GM18505 (cell line): ENCODE measurements around the gene AKAP6.

Experiments used
- ATAC-seq: cut with Tn5 transposase; IDR thresholded peaks from one replicate; pipeline ENCODE4 v1.9.1; 2021; ENCODE audit not compliant: unreplicated experiment
- POLR2A ChIP-seq: IDR thresholded peaks from 4 replicates; pipeline ENCODE4 v1.6.1; 2011; ENCODE audit warnings: borderline replicate concordance; ENCODE audit not compliant: insufficient read depth, insufficient read length; ENCODE audit errors: extremely low read depth

The AKAP6 gene

DNA sequence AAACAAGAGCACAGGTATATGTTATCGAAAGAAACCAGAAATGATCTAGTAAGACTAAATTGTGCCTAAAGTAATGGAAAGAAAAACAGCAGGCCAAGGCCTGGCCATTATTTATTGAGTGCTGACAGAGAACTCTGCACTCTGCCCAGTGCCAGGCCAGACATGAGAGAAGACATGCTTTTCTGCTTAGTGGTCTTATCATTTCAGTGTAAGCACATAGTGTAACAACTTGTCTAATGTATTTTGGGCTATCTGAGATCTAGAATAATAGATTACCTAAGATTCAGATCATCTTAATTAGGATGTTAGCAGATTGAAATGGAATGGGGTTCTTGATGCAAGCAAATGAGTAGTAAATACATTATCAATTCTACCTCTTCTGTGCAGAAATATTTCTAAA is 278.3 kb downstream of the AKAP6 start:
- TF ChIP-seq POLR2A: no peak

DNA sequence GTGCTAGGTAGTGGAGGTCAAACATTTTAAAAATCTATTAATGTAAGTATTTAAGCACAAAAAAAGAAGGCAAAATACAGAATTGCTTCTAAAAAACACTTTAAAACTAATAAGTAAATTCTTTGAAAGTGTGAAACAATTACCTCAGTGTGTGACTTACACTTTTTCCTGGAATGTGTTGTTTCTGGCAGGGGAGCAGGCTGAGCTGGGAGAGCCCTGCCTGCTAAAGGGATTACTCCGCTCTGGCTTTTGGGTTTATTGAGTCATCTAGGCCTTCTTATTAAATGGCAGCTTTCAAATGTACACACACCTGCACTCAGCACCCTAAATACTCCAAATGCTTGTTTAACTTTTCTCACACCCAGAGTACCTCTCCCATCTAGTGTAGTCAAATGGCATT is 279.8 kb downstream of the AKAP6 start:
- no peak for TF ChIP-seq POLR2A

More for the DNA sequence above, 278.3 kb downstream of the AKAP6 start:
- ATAC-seq: no peak

DNA sequence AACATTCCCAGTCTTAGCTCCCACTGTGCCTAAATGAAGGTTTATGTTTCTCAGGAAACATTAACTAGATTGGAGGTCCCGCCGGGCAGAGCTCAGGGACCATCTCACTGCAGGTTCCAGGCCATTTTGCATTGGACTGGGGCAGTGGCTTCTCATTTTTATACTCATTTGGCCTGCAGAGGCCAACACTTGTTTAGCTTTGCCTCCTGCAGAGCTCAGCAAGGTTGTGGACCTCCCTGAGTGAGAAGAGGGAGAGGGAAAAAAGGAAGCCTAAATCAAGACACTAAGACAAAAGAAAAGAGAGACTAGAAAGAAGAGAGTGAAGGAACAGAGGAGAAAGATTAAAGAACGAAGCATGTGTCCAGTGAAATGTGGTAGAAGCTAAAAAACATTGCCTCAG is 280.3 kb downstream of the AKAP6 start:
- no peak for TF ChIP-seq POLR2A
- ATAC-seq: no peak

More for the DNA sequence above, 279.8 kb downstream of the AKAP6 start:
- ATAC-seq: no peak

DNA sequence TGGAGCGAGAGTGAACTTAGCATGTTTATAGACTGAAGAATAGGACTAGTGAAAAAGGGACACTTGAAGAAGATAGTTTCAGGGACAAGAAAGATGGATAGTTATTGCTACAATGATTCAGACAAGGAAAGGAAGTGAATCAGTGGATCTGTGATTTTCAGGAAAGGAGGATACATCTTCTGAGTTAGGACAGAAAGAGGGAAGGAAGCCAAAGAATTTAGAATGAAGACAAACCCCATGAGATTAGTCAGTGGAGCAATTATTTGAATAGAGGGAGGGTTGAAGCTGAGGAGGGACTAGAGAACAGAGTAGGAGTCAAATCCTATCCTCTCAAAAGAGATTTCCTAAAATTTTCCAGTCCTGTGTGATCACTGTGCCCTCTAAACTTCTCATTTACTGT is 282.7 kb downstream of the AKAP6 start:
- no peak for ATAC-seq
- TF ChIP-seq POLR2A: no peak

DNA sequence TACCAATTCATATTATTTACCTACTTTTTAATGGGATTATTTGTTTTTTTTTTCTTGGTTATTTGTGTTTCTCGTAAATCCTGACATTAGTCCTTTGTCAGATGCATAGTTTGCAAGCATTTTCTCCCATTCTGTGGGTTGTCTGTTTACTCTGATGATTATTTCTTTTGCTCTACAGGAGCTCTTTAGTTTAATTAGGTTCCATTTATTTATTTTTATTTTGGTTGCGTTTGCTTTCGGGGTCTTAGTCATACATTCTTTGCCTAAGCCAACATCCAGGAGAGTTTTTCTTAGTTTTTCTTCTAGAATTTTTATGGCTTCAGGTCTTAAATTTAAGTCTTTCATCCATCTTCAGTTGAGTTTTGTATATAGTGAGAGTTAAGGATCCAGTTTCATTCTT is 289.9 kb downstream of the AKAP6 start:
- no peak for TF ChIP-seq POLR2A
- no peak for ATAC-seq

DNA sequence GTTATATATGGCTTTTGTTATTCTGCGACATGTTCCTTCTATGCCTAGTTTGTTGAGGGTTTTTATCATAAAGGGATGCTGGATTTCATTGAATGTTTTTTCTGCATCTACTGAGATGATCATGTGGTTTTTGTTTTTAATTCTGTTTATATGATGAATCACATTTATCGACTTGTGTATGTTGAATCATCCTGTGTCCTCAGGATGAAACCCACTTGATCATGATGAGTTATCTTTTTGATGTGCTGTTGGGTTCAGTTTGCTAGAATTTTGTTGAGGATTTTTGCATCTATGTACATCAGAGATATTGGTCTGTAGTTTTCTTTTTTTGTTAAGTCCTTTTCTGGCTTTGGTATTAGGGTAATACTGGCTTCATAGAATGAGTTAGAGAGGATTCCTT is 291.2 kb downstream of the AKAP6 start:
- TF ChIP-seq POLR2A: no peak

DNA sequence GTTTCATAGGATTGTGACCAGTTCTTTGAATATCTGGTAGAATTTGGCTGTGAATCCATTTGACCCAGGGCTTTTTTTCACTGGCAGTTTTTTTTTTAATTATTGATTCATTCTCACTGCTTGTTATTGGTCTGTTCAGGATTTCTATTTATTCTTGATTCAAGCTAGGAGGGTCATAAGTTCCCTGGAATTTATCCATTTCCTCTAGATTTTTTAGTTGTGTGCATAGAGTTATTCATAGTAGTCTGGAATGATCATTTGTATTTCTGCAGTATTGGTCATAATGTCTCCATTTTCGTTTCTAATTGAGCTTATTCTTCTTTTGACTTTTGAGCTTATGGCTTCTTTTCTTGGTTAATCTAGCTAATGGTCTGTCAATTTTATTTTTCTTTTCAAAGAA is 291.6 kb downstream of the AKAP6 start:
- ATAC-seq: no peak
- no peak for TF ChIP-seq POLR2A

More for the DNA sequence above, 291.2 kb downstream of the AKAP6 start:
- no peak for ATAC-seq

DNA sequence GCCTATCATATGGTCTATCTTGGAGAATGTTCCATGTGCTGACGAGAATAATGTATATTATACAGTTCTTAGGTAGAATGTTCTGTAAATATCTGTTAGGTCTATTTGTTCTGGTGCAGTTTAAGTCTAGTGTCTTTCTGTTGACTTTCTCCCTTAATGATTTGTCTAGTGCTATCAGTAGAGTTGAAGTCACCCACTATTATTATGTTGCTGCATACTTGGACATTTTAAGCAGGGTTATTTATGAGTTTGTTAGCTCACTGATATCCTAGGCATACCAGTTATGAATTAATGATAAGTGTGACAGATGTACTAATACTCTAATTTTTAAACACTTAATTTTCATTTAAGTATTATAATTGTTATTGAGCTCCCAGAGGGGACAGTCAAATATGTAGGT is 292.5 kb downstream of the AKAP6 start:
- no peak for ATAC-seq
- TF ChIP-seq POLR2A: no peak

DNA sequence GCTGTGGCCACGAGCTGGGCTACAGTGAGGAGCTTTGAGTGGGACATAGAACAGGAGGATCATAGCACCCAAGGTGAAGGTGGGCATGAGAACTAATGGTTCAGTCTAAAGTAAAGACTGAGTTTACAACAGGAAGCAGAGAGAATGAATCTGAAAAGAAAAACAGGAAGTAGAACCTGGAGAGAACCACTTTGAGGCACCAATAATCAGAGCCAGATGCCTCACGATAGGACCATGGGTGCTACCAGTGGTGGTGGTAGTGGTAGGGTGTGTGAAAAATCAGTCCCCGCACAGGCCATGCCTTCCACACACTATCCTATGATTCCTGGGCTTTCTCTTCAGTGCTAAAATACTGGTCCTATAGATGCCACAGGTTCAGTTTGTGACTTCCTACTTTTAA is 293.6 kb downstream of the AKAP6 start:
- peak; percentile 39 for ATAC-seq
- no peak for TF ChIP-seq POLR2A

DNA sequence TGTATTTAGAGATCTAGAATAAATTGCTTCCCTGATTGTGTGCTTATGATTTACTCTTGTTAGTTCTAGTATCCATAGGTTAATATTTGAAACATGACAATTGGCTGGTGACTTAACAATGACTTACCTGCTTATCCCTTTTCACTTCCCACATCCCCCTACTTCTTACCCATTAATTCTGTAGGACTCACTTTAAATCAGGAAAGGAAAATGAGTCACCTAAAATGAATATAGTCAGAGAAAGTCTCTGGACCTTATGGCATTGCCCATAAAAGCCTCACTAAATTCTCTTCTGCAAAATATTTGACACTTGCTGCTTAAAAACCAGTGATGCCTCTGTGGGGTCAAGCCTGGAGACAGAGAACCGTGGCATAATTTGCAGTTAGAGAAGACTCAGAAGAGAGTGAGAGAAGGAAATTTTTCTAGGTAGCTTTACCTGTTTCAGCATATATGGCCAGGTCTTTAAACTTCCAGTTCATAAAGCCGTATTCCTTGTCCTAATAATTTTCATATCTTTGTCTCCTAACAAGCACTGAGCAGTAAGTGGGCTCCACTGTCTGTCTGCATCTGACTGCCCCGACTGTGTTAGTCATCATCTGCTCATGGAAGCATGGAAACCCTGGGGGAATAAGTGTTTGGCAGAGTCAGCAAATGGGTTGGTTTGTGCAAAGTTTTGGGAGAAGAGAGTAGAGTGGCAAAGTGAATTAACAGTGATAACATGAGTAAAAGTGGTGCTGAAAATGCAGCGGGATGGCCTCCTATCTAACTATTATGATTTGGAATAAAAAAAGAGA is 294.4 kb downstream of the AKAP6 start:
- ATAC-seq: no peak

DNA sequence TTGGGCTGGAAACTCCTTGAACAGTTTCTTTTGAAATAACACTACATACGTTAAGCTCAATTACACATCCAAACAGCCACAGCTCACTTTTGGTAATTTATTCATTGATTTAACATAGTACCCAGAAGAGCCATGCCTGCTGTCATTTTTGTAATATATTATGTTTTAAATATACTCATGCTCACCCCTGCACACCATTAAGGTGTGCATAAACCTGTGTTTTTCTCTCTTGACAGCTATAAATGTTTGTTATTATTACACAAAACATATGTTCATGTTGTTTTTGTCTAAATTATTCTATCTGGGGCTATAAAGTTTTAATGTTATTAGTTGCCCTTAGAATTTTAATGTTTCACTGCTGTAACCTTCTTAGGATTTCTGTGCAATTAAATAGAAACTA is 296.1 kb downstream of the AKAP6 start:
- TF ChIP-seq POLR2A: no peak
- ATAC-seq: no peak

More for the DNA sequence above, 294.4 kb downstream of the AKAP6 start:
- no peak for TF ChIP-seq POLR2A

DNA sequence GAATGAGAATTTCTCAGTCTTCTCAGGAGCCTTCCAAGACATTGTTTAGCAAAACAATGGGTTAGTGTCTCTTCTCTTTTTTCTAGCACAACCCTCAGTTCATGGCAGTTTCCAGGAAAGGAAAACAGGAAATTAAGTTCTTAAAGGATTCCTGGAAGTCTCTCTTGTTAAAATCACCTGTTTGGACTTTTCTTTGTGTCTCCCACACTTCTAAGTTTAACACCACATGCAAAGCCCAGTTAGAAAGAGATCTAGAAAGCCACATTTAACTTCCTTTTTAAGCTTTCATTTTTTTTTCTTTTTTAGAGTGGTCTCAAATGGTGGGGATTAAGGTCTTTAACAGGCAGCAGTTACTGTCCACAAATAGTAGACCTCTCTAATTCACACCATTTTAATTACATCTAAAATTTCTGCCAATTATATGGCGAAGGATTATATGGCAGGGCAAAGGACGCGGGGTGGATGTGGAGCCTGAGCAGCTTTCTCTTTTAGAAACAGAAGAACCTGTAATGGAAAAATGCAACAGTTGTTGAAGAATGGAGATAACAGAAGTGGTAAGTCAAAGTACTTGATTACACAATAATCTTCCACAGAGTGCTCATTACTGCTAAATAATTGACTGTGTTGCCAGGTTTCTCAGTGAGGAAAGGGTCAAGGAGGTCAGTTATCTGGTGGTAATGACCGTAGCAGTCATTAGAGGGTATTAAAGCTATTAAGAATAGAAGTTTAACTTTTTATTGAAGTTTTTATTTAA is 298.6 kb downstream of the AKAP6 start:
- no peak for TF ChIP-seq POLR2A
- no peak for ATAC-seq

DNA sequence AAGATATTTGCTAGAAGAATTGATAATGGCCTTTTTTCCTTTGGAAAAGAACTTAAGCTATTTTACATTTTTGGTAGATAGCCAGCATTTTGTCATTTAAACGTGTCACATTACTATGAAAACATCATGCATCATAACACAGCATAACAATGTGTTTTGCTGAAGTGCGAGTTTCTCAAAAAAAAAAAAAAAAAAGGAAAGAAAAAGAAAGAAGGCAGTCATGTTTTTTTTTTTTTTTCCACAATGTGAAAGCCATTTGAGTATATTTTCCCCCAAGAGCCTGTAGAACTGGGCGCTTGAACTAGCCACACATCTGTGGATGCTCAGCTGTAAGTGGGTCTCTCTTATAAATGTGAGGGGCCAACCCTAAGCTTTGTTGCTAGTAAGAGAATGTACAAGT is 300.1 kb downstream of the AKAP6 start:
- no peak for TF ChIP-seq POLR2A
- ATAC-seq: no peak

DNA sequence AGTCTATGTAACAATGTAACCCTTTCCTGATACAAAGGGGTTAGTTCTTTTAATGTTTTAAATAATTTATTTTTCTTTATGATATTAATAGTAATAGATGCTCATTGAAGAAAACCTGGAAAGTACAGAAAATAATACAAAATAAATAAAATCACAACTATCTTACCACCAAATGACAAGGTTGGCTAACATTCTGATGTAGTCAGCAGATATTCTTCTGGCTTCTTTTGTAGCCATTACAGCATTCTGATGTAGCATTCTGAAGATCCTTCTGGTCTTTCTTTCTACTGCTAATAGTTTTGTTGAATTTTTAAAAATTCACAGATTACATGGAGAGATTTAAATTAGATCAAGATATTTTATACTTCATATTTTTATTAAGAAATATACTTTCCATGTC is 301.6 kb downstream of the AKAP6 start:
- no peak for ATAC-seq
- no peak for TF ChIP-seq POLR2A
